ENCODE measurements around the gene CAPN5. TPM values are rescaled to one million over a fixed set of nuclear protein-coding genes. Genes with fewer than 3 reads are reported as not detected.
A peak's percentile ranks its signal among the peaks of the same experiment; 100 is the strongest.

Gene CAPN5
- total RNA-seq, 1 donor from 2014 or later: 7.9 TPM

- Histone ChIP-seq H3K4me1 (peaks cover 0 to 9% of the 10 kb centered on the region in 2 donors), H3K9me3 (no peaks in the 10 kb centered on the region), H3K27ac (no peak overlapping the region), H3K4me3 (no peak overlapping the region), H3K27me3 (no peaks in the 10 kb centered on the region), H3K36me3 (peaks cover 0 to 2% of the 10 kb centered on the region in 2 donors)
- TF ChIP-seq CTCF (IDR thresholded peaks at IDR 0.05): no peak
- intact Hi-C loops (cut with DNase I): no loop called here
- DNase-seq (ENCODE audit: low spot score in 2 of 2): peak; percentile 22 to 80
These were observed 41.2 kb downstream of the CAPN5 start for GRCh38 chr11:77107950-77108349.

GRCh38 chr11:77108436-77108835, 41.7 kb downstream of the CAPN5 start:
- H3K27me3 ChIP-seq: no peaks in the 10 kb centered on the region
- no peaks in the 10 kb centered on the region for H3K9me3 ChIP-seq
- no peaks in the 10 kb centered on the region for H3K36me3 ChIP-seq
- H3K27ac ChIP-seq: no peak overlapping the region
- intact Hi-C loops (cut with DNase I): no loop called here
- no peak for DNase-seq (ENCODE audit: low spot score in 2 of 2)
- no peak overlapping the region for H3K4me3 ChIP-seq
- H3K4me1 ChIP-seq: peaks cover 0 to 9% of the 10 kb centered on the region in 2 donors
- TF ChIP-seq CTCF (IDR thresholded peaks at IDR 0.05): no peak

- Histone ChIP-seq H3K4me3 (no peak overlapping the region), H3K27ac (no peak overlapping the region), H3K9me3 (no peaks in the 10 kb centered on the region), H3K4me1 (peaks cover 0 to 9% of the 10 kb centered on the region in 2 donors), H3K27me3 (no peaks in the 10 kb centered on the region), H3K36me3 (no peaks in the 10 kb centered on the region)
- intact Hi-C loops (cut with DNase I): loop anchor here (5.0 kb wide), 1 partner anchor 62 kb away; no protein-coding TSS in a partner anchor
- no peak for DNase-seq (ENCODE audit: low spot score in 2 of 2)
- no peak for TF ChIP-seq CTCF (IDR thresholded peaks at IDR 0.05)
These were observed 42.7 kb downstream of the CAPN5 start for GRCh38 chr11:77109236-77110019.

GRCh38 chr11:77110836-77111235, 44.1 kb downstream of the CAPN5 start:
- intact Hi-C loops (cut with DNase I): loop anchor here (5.0 kb wide), 1 partner anchor 64 kb away; no protein-coding TSS in a partner anchor
- no peaks in the 10 kb centered on the region for H3K9me3 ChIP-seq
- DNase-seq (ENCODE audit: low spot score in 2 of 2): no peak
- TF ChIP-seq CTCF (IDR thresholded peaks at IDR 0.05): no peak
- H3K4me1 ChIP-seq: peaks cover 0 to 9% of the 10 kb centered on the region in 2 donors
- no peak overlapping the region for H3K27ac ChIP-seq
- H3K4me3 ChIP-seq: no peak overlapping the region
- H3K27me3 ChIP-seq: no peaks in the 10 kb centered on the region
- H3K36me3 ChIP-seq: peaks cover 0 to 4% of the 10 kb centered on the region in 2 donors

- Histone ChIP-seq H3K9me3 (no peaks in the 10 kb centered on the region), H3K4me1 (peaks cover 0 to 7% of the 10 kb centered on the region in 2 donors), H3K27me3 (no peaks in the 10 kb centered on the region), H3K4me3 (no peak overlapping the region), H3K27ac (no peak overlapping the region), H3K36me3 (peaks cover 0 to 4% of the 10 kb centered on the region in 2 donors)
- DNase-seq (ENCODE audit: low spot score in 2 of 2): no peak
- no peak for TF ChIP-seq CTCF (IDR thresholded peaks at IDR 0.05)
- intact Hi-C loops (cut with DNase I): loop anchor here (5.0 kb wide), 1 partner anchor 64 kb away; no protein-coding TSS in a partner anchor
These were observed 44.5 kb downstream of the CAPN5 start for GRCh38 chr11:77111277-77111676.

All from ascending aorta (tissue), 2 donors.